K562 (cell line): ENCODE measurements around the gene DAGLB. TPM values are rescaled to one million over a fixed set of nuclear protein-coding genes. Genes with fewer than 3 reads are reported as not detected.

Experiments
- ELF4 ChIP-seq: fragments of 450-650 bp; formaldehyde crosslinking; IDR thresholded peaks from 2 replicates; pipeline ENCODE4 v1.4.0; 2022; ENCODE audit warnings: missing genetic modification characterization
- LEF1 ChIP-seq: fragments of 450-650 bp; IDR thresholded peaks from 2 replicates; pipeline ENCODE4 v1.6.1; 2016; ENCODE audit warnings: mild to moderate bottlenecking
- NFYB ChIP-seq: IDR thresholded peaks from 2 replicates; pipeline ENCODE4 v1.6.1; 2011; ENCODE audit warnings: mild to moderate bottlenecking, moderate library complexity; ENCODE audit not compliant: insufficient read length; ENCODE audit errors: extremely low read depth
- POU5F1 ChIP-seq: fragments of 150-350 bp; IDR thresholded peaks from 2 replicates; pipeline ENCODE4 v1.6.1; 2014; ENCODE audit warnings: borderline replicate concordance, low read length, low read depth, mild to moderate bottlenecking; ENCODE audit not compliant: partially characterized antibody
- RFX5 ChIP-seq: IDR thresholded peaks from 2 replicates; pipeline ENCODE4 v1.6.1; 2011; ENCODE audit warnings: low read depth, mild to moderate bottlenecking, improper control_type of control experiment, low read length
- TEAD1 ChIP-seq, 2 experiments: fragments of 450-650 bp in 1 of 2; sonication (generic) in 1 of 2; formaldehyde crosslinking; IDR thresholded peaks; 2 replicates each; pipeline versions ENCODE4 v1.4.0 to v1.8.0; 2020 to 2022; ENCODE audit warnings: mild to moderate bottlenecking in 2 of 2, missing genetic modification reagents in 1 of 2
- ZNF232 ChIP-seq: sonication (generic); formaldehyde crosslinking; IDR thresholded peaks from 2 replicates; pipeline ENCODE4 v1.8.0; 2022; ENCODE audit warnings: mild to moderate bottlenecking, missing genetic modification reagents
- ZNF354B ChIP-seq: fragments of 250-450 bp; sonication (Bioruptor Pico); IDR thresholded peaks from 2 replicates; pipeline ENCODE4 v1.4.0; 2020
- ZNF384 ChIP-seq: IDR thresholded peaks from 2 replicates; pipeline ENCODE4 v1.6.1; 2012; ENCODE audit warnings: low read depth, low read length, improper control_type of control experiment
- ZNF57 ChIP-seq: fragments of 450-650 bp; formaldehyde crosslinking; IDR thresholded peaks from 2 replicates; pipeline ENCODE4 v1.4.0; 2020; ENCODE audit warnings: mild to moderate bottlenecking, moderate library complexity
- ZNF592 ChIP-seq: fragments of 450-650 bp; IDR thresholded peaks from 2 replicates; pipeline ENCODE4 v1.6.1; 2017; ENCODE audit warnings: antibody characterized with exemption, mild to moderate bottlenecking
- polyA plus RNA-seq, 8 experiments: library from polyadenylated mRNA; depleted of rRNA in 4 of 8; stranded (reverse) in 5 of 8; unstranded in 3 of 8; fragments of >200 nt; fragmentation: Nextera tagmentation in 2 of 8; fragmentation: Illumina TruSeq in 1 of 8; extraction: Ambion mirVana in 2 of 8; extraction: Trizol in 1 of 8; gene quantifications; 2 replicates each; pipeline versions ENCODE4 v1.2.1 to v1.2.3, GENCODE V29; 2011 to 2014; ENCODE audit warnings: inconsistent platforms in 1 of 8, missing spikeins in 1 of 8
- total RNA-seq, 7 experiments: library from RNA; depleted of rRNA in 6 of 7; stranded (reverse); fragments of >200 nt in 6 of 7; fragmentation: Illumina TruSeq in 2 of 7; extraction: Trizol in 2 of 7; gene quantifications; 2 replicates each; pipeline versions ENCODE4 v1.2.1 to v1.2.3, GENCODE V29; 2011 to 2021; ENCODE audit warnings: low replicate concordance in 1 of 7
- TF ChIP-seq, protein P1 (sequence below): fragments of 200-800 bp; sonication (Bioruptor generic); IDR thresholded peaks from 2 replicates; pipeline ENCODE4 v1.6.1; 2016; ENCODE audit warnings: missing genetic modification characterization, missing compliant biosample characterization
- TF ChIP-seq, protein P2 (sequence below), 2 experiments: fragments of 450-650 bp in 1 of 2; sonication (generic) in 1 of 2; formaldehyde crosslinking in 1 of 2; IDR thresholded peaks in 1 of 2; conservative IDR thresholded peaks in 1 of 2; 2 replicates each; pipeline versions ENCODE4 v1.6.1 to v1.8.1; 2016 to 2023; ENCODE audit warnings: mild to moderate bottlenecking in 2 of 2, moderate library complexity in 2 of 2, inconsistent platforms in 1 of 2, missing genetic modification reagents in 1 of 2
- TF ChIP-seq, protein P3 (sequence below): sonication (generic); formaldehyde crosslinking; IDR thresholded peaks from 2 replicates; pipeline ENCODE4 v1.8.0; 2022; ENCODE audit warnings: mild to moderate bottlenecking, missing genetic modification reagents, borderline replicate concordance

The DAGLB gene
- total and polyA plus RNA-seq, 9 of the 15 experiments (the other 6 are each of a cell fraction or from before 2014, with no cell fraction given) = 0.92 to 16.4 (median 9.3) TPM

GRCh38 chr7:6451224-6451705 is 3.5 kb upstream of the DAGLB start (continued):
- TF ChIP-seq, protein P1, sequence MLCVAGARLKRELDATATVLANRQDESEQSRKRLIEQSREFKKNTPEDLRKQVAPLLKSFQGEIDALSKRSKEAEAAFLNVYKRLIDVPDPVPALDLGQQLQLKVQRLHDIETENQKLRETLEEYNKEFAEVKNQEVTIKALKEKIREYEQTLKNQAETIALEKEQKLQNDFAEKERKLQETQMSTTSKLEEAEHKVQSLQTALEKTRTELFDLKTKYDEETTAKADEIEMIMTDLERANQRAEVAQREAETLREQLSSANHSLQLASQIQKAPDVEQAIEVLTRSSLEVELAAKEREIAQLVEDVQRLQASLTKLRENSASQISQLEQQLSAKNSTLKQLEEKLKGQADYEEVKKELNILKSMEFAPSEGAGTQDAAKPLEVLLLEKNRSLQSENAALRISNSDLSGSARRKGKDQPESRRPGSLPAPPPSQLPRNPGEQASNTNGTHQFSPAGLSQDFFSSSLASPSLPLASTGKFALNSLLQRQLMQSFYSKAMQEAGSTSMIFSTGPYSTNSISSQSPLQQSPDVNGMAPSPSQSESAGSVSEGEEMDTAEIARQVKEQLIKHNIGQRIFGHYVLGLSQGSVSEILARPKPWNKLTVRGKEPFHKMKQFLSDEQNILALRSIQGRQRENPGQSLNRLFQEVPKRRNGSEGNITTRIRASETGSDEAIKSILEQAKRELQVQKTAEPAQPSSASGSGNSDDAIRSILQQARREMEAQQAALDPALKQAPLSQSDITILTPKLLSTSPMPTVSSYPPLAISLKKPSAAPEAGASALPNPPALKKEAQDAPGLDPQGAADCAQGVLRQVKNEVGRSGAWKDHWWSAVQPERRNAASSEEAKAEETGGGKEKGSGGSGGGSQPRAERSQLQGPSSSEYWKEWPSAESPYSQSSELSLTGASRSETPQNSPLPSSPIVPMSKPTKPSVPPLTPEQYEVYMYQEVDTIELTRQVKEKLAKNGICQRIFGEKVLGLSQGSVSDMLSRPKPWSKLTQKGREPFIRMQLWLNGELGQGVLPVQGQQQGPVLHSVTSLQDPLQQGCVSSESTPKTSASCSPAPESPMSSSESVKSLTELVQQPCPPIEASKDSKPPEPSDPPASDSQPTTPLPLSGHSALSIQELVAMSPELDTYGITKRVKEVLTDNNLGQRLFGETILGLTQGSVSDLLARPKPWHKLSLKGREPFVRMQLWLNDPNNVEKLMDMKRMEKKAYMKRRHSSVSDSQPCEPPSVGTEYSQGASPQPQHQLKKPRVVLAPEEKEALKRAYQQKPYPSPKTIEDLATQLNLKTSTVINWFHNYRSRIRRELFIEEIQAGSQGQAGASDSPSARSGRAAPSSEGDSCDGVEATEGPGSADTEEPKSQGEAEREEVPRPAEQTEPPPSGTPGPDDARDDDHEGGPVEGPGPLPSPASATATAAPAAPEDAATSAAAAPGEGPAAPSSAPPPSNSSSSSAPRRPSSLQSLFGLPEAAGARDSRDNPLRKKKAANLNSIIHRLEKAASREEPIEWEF (CRISPR knock-in tag) = peak; percentile 97
- TF ChIP-seq NFYB (no peak), ZNF232 (CRISPR knock-in tag) (no peak), RFX5 (no peak), TEAD1 (CRISPR knock-in tag; IDR thresholded peaks at IDR 0.05) (peak; percentile 27 to 86; a peak in 3 of 4 replicates), POU5F1 (no peak), ZNF592 (no peak), ZNF384 (peak; percentile 92), ZNF57 (no peak), ELF4 (CRISPR knock-in tag) (peak; percentile 85), ZNF354B (CRISPR knock-in tag) (no peak), LEF1 (peak; percentile 75; the same call in 1 of the 2 replicates)
- TF ChIP-seq, protein P2, sequence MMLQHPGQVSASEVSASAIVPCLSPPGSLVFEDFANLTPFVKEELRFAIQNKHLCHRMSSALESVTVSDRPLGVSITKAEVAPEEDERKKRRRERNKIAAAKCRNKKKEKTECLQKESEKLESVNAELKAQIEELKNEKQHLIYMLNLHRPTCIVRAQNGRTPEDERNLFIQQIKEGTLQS (IDR thresholded peaks at IDR 0.05) = no peak
- TF ChIP-seq, protein P2 (CRISPR knock-in tag; conservative IDR thresholded peaks at IDR 0.05) = no peak
- TF ChIP-seq, protein P3, sequence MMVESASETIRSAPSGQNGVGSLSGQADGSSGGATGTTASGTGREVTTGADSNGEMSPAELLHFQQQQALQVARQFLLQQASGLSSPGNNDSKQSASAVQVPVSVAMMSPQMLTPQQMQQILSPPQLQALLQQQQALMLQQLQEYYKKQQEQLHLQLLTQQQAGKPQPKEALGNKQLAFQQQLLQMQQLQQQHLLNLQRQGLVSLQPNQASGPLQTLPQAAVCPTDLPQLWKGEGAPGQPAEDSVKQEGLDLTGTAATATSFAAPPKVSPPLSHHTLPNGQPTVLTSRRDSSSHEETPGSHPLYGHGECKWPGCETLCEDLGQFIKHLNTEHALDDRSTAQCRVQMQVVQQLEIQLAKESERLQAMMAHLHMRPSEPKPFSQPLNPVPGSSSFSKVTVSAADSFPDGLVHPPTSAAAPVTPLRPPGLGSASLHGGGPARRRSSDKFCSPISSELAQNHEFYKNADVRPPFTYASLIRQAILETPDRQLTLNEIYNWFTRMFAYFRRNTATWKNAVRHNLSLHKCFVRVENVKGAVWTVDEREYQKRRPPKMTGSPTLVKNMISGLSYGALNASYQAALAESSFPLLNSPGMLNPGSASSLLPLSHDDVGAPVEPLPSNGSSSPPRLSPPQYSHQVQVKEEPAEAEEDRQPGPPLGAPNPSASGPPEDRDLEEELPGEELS = 0 out of 2 replicates have a peak, but pooled peaks have one; percentile 53
